ENCODE data around the gene CASP3. TPM values are rescaled to one million over a fixed set of nuclear protein-coding genes. Genes with fewer than 3 reads are reported as not detected.

Gene CASP3
- total and polyA plus RNA-seq, 9 of the 15 experiments (the other 6 are each of a cell fraction or from before 2014, with no cell fraction given) = 17.6 to 40.1 (median 31.8) TPM

- Histone ChIP-seq H3K9me1 (ENCODE audit: control insufficient read depth, insufficient read depth, low read length) (no peaks in the 10 kb centered on the region), H3K79me2 (ENCODE audit: control insufficient read depth, insufficient read depth, low read length) (no peaks in the 10 kb centered on the region), H3K4me1 (replicated peaks in 1 of 2; ENCODE audit: control insufficient read depth in 2 of 2, insufficient read depth in 2 of 2, low read length in 2 of 2) (no peaks in the 10 kb centered on the region; a peak in 2 of 5 replicates), H3K36me3 (ENCODE audit: control insufficient read depth, insufficient read depth, low read length) (no peaks in the 10 kb centered on the region), H3K27ac (ENCODE audit: extremely low read depth, low read depth, low read length) (no peak overlapping the region), H3K9ac (ENCODE audit: insufficient read depth in 1 of 2, low read depth in 2 of 2, low read length in 2 of 2) (no peak overlapping the region), H2AFZ (ENCODE audit: low read depth, low read length) (no peak overlapping the region), H3K9me3 (replicated peaks; ENCODE audit: control insufficient read depth, insufficient read depth, low read depth, low read length) (no peaks in the 10 kb centered on the region), H3K27me3 (ENCODE audit: control insufficient read depth in 2 of 2, insufficient read depth in 2 of 2, low read length in 2 of 2) (no peaks in the 10 kb centered on the region), H3K4me2 (ENCODE audit: insufficient read depth, low read length) (no peak overlapping the region), H4K20me1 (replicated peaks; ENCODE audit: control insufficient read depth, insufficient read depth, low read length) (no peaks in the 10 kb centered on the region), H3K4me3 (no peak overlapping the region)
- DNase-seq (ENCODE audit: extremely low read depth in 1 of 4, low spot score in 3 of 4) = no peak
- WGBS (ENCODE audit: insufficient coverage, low coverage, missing lambda C conversion rate) = 13% methylated on average over 8 of the region's 8 CpGs
- intact Hi-C loops (cut with micrococcal nuclease) (no loop called here), in situ Hi-C loops (cut with MboI) (no loop called here)
- ChIA-PET POLR2A (interaction anchor here (0.9 to 1.0 kb wide), 2 partner anchors 10 to 11 kb away, joined by 3 read pairs; no protein-coding TSS in a partner anchor), CTCF (ENCODE audit: low intra/inter-chr PET ratio) (no interaction called here)
- no TSS peak for BruUV-seq (replicated peaks)
- TF ChIP-seq, protein P1, sequence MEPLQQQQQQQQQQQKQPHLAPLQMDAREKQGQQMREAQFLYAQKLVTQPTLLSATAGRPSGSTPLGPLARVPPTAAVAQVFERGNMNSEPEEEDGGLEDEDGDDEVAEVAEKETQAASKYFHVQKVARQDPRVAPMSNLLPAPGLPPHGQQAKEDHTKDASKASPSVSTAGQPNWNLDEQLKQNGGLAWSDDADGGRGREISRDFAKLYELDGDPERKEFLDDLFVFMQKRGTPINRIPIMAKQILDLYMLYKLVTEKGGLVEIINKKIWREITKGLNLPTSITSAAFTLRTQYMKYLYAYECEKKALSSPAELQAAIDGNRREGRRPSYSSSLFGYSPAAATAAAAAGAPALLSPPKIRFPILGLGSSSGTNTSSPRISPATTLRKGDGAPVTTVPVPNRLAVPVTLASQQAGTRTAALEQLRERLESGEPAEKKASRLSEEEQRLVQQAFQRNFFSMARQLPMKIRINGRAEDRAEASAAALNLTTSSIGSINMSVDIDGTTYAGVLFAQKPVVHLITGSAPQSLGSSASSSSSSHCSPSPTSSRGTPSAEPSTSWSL (CRISPR knock-in tag; IDR thresholded peaks at IDR 0.05; ENCODE audit: borderline replicate concordance) = no peak
- no peak for TF ChIP-seq CBFA2T2 (conservative IDR thresholded peaks at IDR 0.05)
- TF ChIP-seq XRCC4 (IDR thresholded peaks at IDR 0.05; ENCODE audit: extremely low read depth, insufficient read depth, insufficient read length) = no peak
- no peak for TF ChIP-seq PTTG1 (tag; IDR thresholded peaks at IDR 0.05; ENCODE audit: low read depth)
- no peak for TF ChIP-seq CREM (IDR thresholded peaks at IDR 0.05; ENCODE audit: low read depth)
- no peak for TF ChIP-seq RNF219 (CRISPR knock-in tag; IDR thresholded peaks at IDR 0.05)
- no peak for TF ChIP-seq NCOA4 (IDR thresholded peaks at IDR 0.05; ENCODE audit: partially characterized antibody)
- no peak for TF ChIP-seq BCL6 (CRISPR knock-in tag; IDR thresholded peaks at IDR 0.05)
- TF ChIP-seq SMAD2 (IDR thresholded peaks at IDR 0.05; ENCODE audit: low read depth, low read length) = no peak
- no peak for TF ChIP-seq MCM3 (IDR thresholded peaks at IDR 0.05)
- TF ChIP-seq ATF2 (CRISPR knock-in tag; IDR thresholded peaks at IDR 0.05) = no peak
- no peak for TF ChIP-seq ZNF57 (CRISPR knock-in tag; IDR thresholded peaks at IDR 0.05)
- TF ChIP-seq ZNF445 (CRISPR knock-in tag; IDR thresholded peaks at IDR 0.05; ENCODE audit: low read depth) = no peak
- no peak for TF ChIP-seq RNF2 (IDR thresholded peaks at IDR 0.05)
- TF ChIP-seq DEAF1 (CRISPR knock-in tag; IDR thresholded peaks at IDR 0.05) = no peak
- peak; percentile 51; the same call in 2 of the 3 replicates for ATAC-seq
- FAIRE-seq = no peak
Observed at GRCh38 chr4:184588893-184589292, 60.4 kb downstream of the CASP3 start.
